K562 (cell line): ENCODE measurements around the gene RAB9B. TPM values are rescaled to one million over a fixed set of nuclear protein-coding genes. Genes with fewer than 3 reads are reported as not detected.
"Not testable (repeated sequence)": the region's sequence is repeated elsewhere in the genome, so short reads cannot be mapped to it uniquely, and the experiment has no call there.

ENCODE experiments used
- ATAC-seq: fragments of 200-7000 bp; cut with Tn5 transposase; 3 replicates; pipeline ENCODE4 v1.9.1; 2020; ENCODE audit warnings: moderate library complexity
- BruUV-seq: library from RNA; stranded (reverse); fragments of 400-500 nt; replicated peaks from 2 replicates; lab custom pipeline; 2021; lab: Mats Ljungman, UMichigan
- CTCF ChIA-PET: fragments of 300-600 bp; formaldehyde crosslinking; extraction: SDS; loops from one replicate; lab custom pipeline; 2021; ENCODE audit warnings: low intra/inter-chr PET ratio; lab: Yijun Ruan, JAX
- POLR2A ChIA-PET: fragments of 300-600, 350-650 bp; sonication (Branson Sonifier 250); formaldehyde crosslinking; extraction: SDS; loops from one replicate; lab custom pipeline; 2021; ENCODE audit warnings: antibody characterized with exemption, inconsistent platforms; lab: Yijun Ruan, JAX
- DNase-seq, 4 experiments: peaks; one replicate each; pipeline versions ENCODE4 v3.0.0 to v3.0.0-alpha.2; 2011 to 2018; ENCODE audit warnings: low spot score in 3 of 4, mixed read lengths in 3 of 4; ENCODE audit errors: extremely low read depth in 1 of 4
- FAIRE-seq: peaks from 2 replicates; lab custom pipeline; 2011; peaks lifted over from hg19 to GRCh38; lab: Jason Lieb, UNC
- H2AFZ ChIP-seq: 2 replicates; pipeline ENCODE4 v1.6.0; 2011; ENCODE audit warnings: low read depth, low read length, control low read depth, inconsistent platforms
- H3K27ac ChIP-seq: fragments of 200-600 bp; 3 replicates; pipeline ENCODE4 v1.8.0; 2011; ENCODE audit warnings: low read depth, mild to moderate bottlenecking, control low read depth, inconsistent platforms, low read length, moderate library complexity, mixed read lengths; ENCODE audit errors: extremely low read depth
- H3K27me3 ChIP-seq, 2 experiments: fragments of 300-600 bp in 1 of 2; 2 replicates in 1 of 2; 3 replicates in 1 of 2; pipeline versions ENCODE4 v1.6.0 to v1.8.0; 2011; ENCODE audit warnings: inconsistent platforms in 2 of 2, low read length in 2 of 2, mild to moderate bottlenecking in 1 of 2, mixed read lengths in 1 of 2, moderate library complexity in 1 of 2; ENCODE audit not compliant: control insufficient read depth in 2 of 2, insufficient read depth in 2 of 2
- H3K36me3 ChIP-seq: fragments of 300-600 bp; 3 replicates; pipeline ENCODE4 v1.8.0; 2011; ENCODE audit warnings: mild to moderate bottlenecking, low read length, inconsistent platforms; ENCODE audit not compliant: control insufficient read depth, insufficient read depth
- H3K4me1 ChIP-seq, 2 experiments: fragments of 200-600 bp in 1 of 2; replicated peaks in 1 of 2; 2 replicates in 1 of 2; 3 replicates in 1 of 2; pipeline versions ENCODE4 v1.5.1 to v1.8.0; 2011; ENCODE audit warnings: inconsistent platforms in 2 of 2, low read length in 2 of 2, mild to moderate bottlenecking in 1 of 2, mixed read lengths in 1 of 2, moderate library complexity in 1 of 2; ENCODE audit not compliant: control insufficient read depth in 2 of 2, insufficient read depth in 2 of 2
- H3K4me2 ChIP-seq: 2 replicates; pipeline ENCODE4 v1.6.1; 2011; ENCODE audit warnings: low read length, control low read depth, inconsistent platforms, mixed read lengths; ENCODE audit not compliant: insufficient read depth
- H3K4me3 ChIP-seq: fragments of 200-600 bp; sonication (generic), shearing (Covaris generic); 2 replicates; pipeline ENCODE4 v1.5.1; 2016; ENCODE audit warnings: control low read depth, inconsistent platforms
- H3K79me2 ChIP-seq: fragments of 200-600 bp; 3 replicates; pipeline ENCODE4 v1.8.0; 2011; ENCODE audit warnings: low read length, inconsistent platforms; ENCODE audit not compliant: control insufficient read depth, insufficient read depth
- H3K9ac ChIP-seq, 2 experiments: 2 replicates each; pipeline versions ENCODE4 v1.6.0 to v1.6.1; 2011; ENCODE audit warnings: low read depth in 2 of 2, low read length in 2 of 2, control low read depth in 1 of 2, inconsistent platforms in 1 of 2, mild to moderate bottlenecking in 1 of 2, mixed read lengths in 1 of 2; ENCODE audit not compliant: insufficient read depth in 1 of 2
- H3K9me1 ChIP-seq: one replicate; pipeline ENCODE4 v1.6.0; 2011; ENCODE audit warnings: inconsistent platforms, mild to moderate bottlenecking, low read length, moderate library complexity; ENCODE audit not compliant: control insufficient read depth, insufficient read depth
- H3K9me3 ChIP-seq: replicated peaks from 2 replicates; pipeline ENCODE4 v1.5.1; 2011; ENCODE audit warnings: low read depth, low read length, inconsistent platforms; ENCODE audit not compliant: control insufficient read depth, insufficient read depth
- H4K20me1 ChIP-seq: replicated peaks from 2 replicates; pipeline ENCODE4 v1.6.1; 2011; ENCODE audit warnings: low read length, inconsistent platforms, mixed read lengths; ENCODE audit not compliant: control insufficient read depth, insufficient read depth
- GATAD2B ChIP-seq: fragments of 450-650 bp; IDR thresholded peaks from 2 replicates; pipeline ENCODE4 v1.6.1; 2017; ENCODE audit warnings: mild to moderate bottlenecking, borderline replicate concordance
- HSF4 ChIP-seq: fragments of 250-450 bp; sonication (Bioruptor Pico); IDR thresholded peaks from 2 replicates; pipeline ENCODE4 v2.1.2; 2022; ENCODE audit warnings: mild to moderate bottlenecking, moderate library complexity, borderline replicate concordance
- whole genome bisulfite sequencing: fragments of 100-300 bp; shearing (Covaris generic); methylation state at CpG from one replicate; pipeline ENCODE4 v1.1.6; 2016; ENCODE audit warnings: low coverage, mixed read lengths; ENCODE audit not compliant: insufficient coverage; ENCODE audit errors: missing lambda C conversion rate; 5-methylcytosine and 5-hydroxymethylcytosine counted together
- in situ Hi-C: fragments of 300-500 bp; cut with MboI; formaldehyde crosslinking; loops from 4 replicates; pipeline ENCODE4 v1.15.0; 2018; ENCODE audit warnings: inconsistent platforms, mixed read lengths
- intact Hi-C: fragments of 100-400 bp; cut with micrococcal nuclease; formaldehyde crosslinking; loops from 2 replicates; pipeline ENCODE4 v1.14.2; 2022
- polyA plus RNA-seq, 8 experiments: library from polyadenylated mRNA; depleted of rRNA in 4 of 8; stranded (reverse) in 5 of 8; unstranded in 3 of 8; fragments of >200 nt; fragmentation: Nextera tagmentation in 2 of 8; fragmentation: Illumina TruSeq in 1 of 8; extraction: Ambion mirVana in 2 of 8; extraction: Trizol in 1 of 8; gene quantifications; 2 replicates each; pipeline versions ENCODE4 v1.2.1 to v1.2.3, GENCODE V29; 2011 to 2014; ENCODE audit warnings: inconsistent platforms in 1 of 8, missing spikeins in 1 of 8
- total RNA-seq, 7 experiments: library from RNA; depleted of rRNA in 6 of 7; stranded (reverse); fragments of >200 nt in 6 of 7; fragmentation: Illumina TruSeq in 2 of 7; extraction: Trizol in 2 of 7; gene quantifications; 2 replicates each; pipeline versions ENCODE4 v1.2.1 to v1.2.3, GENCODE V29; 2011 to 2021; ENCODE audit warnings: low replicate concordance in 1 of 7

RAB9B gene
- total and polyA plus RNA-seq, 9 of the 15 experiments (the other 6 are each of a cell fraction or from before 2014, with no cell fraction given): 0.03 to 0.05 (median 0.04) TPM; not detected in 6

DNA sequence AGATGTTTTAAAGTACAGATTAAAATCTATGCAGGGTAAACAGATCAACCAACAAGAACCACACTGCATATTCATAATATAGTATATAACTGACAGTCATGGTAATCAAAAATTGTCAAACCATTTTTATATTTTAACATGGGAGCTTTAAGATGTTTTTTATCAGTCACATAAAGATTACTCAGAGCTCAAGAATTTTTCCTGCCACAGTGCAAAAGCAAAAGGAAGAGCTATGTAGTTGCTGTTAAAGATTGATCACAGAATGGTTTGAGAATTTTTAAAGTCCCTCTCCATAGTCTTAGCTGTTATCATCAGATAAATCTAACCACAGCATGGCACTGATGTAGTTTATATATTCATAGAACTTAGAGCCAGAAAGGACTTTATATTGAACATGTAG is 8.5 kb downstream of the RAB9B start:
- Histone ChIP-seq H2AFZ (no peak overlapping the region), H3K4me1 (no peaks in the 10 kb centered on the region), H4K20me1 (no peaks in the 10 kb centered on the region), H3K79me2 (no peaks in the 10 kb centered on the region), H3K9ac (no peak overlapping the region), H3K27ac (no peak overlapping the region), H3K9me1 (no peaks in the 10 kb centered on the region), H3K36me3 (no peaks in the 10 kb centered on the region), H3K4me3 (no peak overlapping the region), H3K27me3 (peaks cover 0 to under 1% of the 10 kb centered on the region in 2 experiments; a peak in 1 of 5 replicates), H3K9me3 (no peaks in the 10 kb centered on the region), H3K4me2 (no peak overlapping the region)
- ChIA-PET POLR2A (no interaction called here), CTCF (no interaction called here)
- no TSS peak for BruUV-seq
- ATAC-seq (no peak), FAIRE-seq (no peak), DNase-seq (no peak)
- in situ Hi-C loops: no loop called here
- intact Hi-C loops: no loop called here
- TF ChIP-seq GATAD2B (no peak), HSF4 (no peak)

- not testable (repeated sequence) for H4K20me1 ChIP-seq, FAIRE-seq, DNase-seq
Observed at GRCh38 chrX:103820802-103821201, 11.3 kb downstream of the RAB9B start.

More at GRCh38 chrX:103820802-103821201, 11.3 kb downstream of the RAB9B start:
- H3K79me2 ChIP-seq, in situ Hi-C loops, BruUV-seq, intact Hi-C loops, H3K27ac ChIP-seq, H3K9me1 ChIP-seq, H3K4me3 ChIP-seq, H3K4me1 ChIP-seq, H3K36me3 ChIP-seq, POLR2A ChIA-PET, H3K27me3 ChIP-seq, H3K9me3 ChIP-seq, H3K4me2 ChIP-seq, H3K9ac ChIP-seq, H2AFZ ChIP-seq, CTCF ChIA-PET, ATAC-seq: not testable (repeated sequence)
- no CpG with 5 or more reads among the region's 6 CpGs for WGBS
